Smooth muscle cell of trachea (primary cell): ENCODE data around the gene TRIM51. TPM values are rescaled to one million over a fixed set of nuclear protein-coding genes. Genes with fewer than 3 reads are reported as not detected.

Source experiments
- total RNA-seq: library from RNA; depleted of rRNA; stranded (reverse); fragments of >200 nt; gene quantifications from 2 replicates; pipeline ENCODE4 v1.2.1, GENCODE V29; 2014

Gene TRIM51, protein sequence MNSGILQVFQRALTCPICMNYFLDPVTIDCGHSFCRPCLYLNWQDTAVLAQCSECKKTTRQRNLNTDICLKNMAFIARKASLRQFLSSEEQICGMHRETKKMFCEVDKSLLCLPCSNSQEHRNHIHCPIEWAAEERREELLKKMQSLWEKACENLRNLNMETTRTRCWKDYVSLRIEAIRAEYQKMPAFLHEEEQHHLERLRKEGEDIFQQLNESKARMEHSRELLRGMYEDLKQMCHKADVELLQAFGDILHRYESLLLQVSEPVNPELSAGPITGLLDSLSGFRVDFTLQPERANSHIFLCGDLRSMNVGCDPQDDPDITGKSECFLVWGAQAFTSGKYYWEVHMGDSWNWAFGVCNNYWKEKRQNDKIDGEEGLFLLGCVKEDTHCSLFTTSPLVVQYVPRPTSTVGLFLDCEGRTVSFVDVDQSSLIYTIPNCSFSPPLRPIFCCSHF
- total RNA-seq = not detected in 2 replicates

GRCh38 chr11:55882997-55883396 lies at the start of gene TRIM51:
TSS of gene TRIM51 (plus strand) at chr11:55883297. CDS start at chr11:55885429, 2,132 bp downstream.

DNA sequence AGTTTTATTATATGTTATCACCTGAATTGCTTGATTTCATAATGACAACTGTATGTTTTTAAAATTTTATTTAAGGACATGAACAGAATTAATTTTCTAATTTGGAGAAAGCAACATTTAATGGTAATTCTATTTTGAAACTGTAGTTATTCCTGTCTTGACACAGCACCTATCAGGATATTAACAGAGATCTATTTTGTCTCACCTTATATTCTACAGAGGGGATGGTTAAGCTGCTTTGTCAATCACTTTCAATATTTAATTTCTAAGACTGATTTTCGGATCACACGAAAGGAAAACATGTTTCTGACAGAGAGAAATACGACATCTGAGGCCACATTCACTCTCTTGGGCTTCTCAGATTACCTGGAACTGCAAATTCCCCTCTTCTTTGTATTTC lies 44.6 kb upstream of the TRIM51 start, which contains the start of gene OR5D16:
Gene OR5D16, plus strand, starts transcription at position 301 of the 400 bp plus-strand sequence. Its CDS starts 0 bp downstream, at position 301.

GRCh38 chr11:55914482-55914881 lies 31.4 kb downstream of the TRIM51 start, which contains the start of gene OR5W2:
TSS of gene OR5W2 (minus strand) at chr11:55914582. CDS start at chr11:55914582, 0 bp downstream.

GRCh38 chr11:55936300-55936699 lies 53.2 kb downstream of the TRIM51 start, which contains the start of gene OR5I1:
TSS of gene OR5I1 (minus strand) at chr11:55936400. CDS start at chr11:55936400, 0 bp downstream.

Other genes starting within 250 kb of the TRIM51 start
- not detected in 2 replicates for gene OR4P4, start 248.2 kb upstream of the TRIM51 start, total RNA-seq
- not detected in 2 replicates for gene OR4S2, start 235.0 kb upstream of the TRIM51 start, total RNA-seq
- gene OR4C6, start 221.1 kb upstream of the TRIM51 start, total RNA-seq = not detected in 2 replicates
- not detected in 2 replicates for gene OR5D13, start 109.9 kb upstream of the TRIM51 start, total RNA-seq
- not detected in 2 replicates for gene OR5D14, start 87.7 kb upstream of the TRIM51 start, total RNA-seq
- gene OR5L1, start 71.9 kb upstream of the TRIM51 start, total RNA-seq = not detected in 2 replicates
- not detected in 2 replicates for gene OR5D18, start 63.7 kb upstream of the TRIM51 start, total RNA-seq
- not detected in 2 replicates for gene OR5L2, start 56.1 kb upstream of the TRIM51 start, total RNA-seq
- not detected in 2 replicates for gene OR5D16, start 44.5 kb upstream of the TRIM51 start, total RNA-seq
- not detected in 2 replicates for gene OR5W2, start 31.3 kb downstream of the TRIM51 start, total RNA-seq
- not detected in 2 replicates for gene OR5I1, start 53.1 kb downstream of the TRIM51 start, total RNA-seq
- not detected in 2 replicates for gene OR10AG1, start 86.6 kb downstream of the TRIM51 start, total RNA-seq
- not detected in 2 replicates for gene OR5F1, start 111.3 kb downstream of the TRIM51 start, total RNA-seq
- gene OR5AS1, start 144.4 kb downstream of the TRIM51 start, total RNA-seq = not detected in 2 replicates
- gene OR8I2, start 210.0 kb downstream of the TRIM51 start, total RNA-seq = not detected in 2 replicates
- not detected in 2 replicates for gene OR8H2, start 220.4 kb downstream of the TRIM51 start, total RNA-seq
- not detected in 2 replicates for gene OR8H3, start 239.1 kb downstream of the TRIM51 start, total RNA-seq